IPS-15b (cell line): ENCODE measurements around the gene HIVEP3.

ENCODE experiments used
- H3K27me3 ChIP-seq: one replicate; pipeline ENCODE4 v1.6.1; 2013; ENCODE audit warnings: low read length; ENCODE audit not compliant: control insufficient read depth, insufficient read depth
- H3K36me3 ChIP-seq: one replicate; pipeline ENCODE4 v1.6.1; 2013; ENCODE audit warnings: low read length; ENCODE audit not compliant: control insufficient read depth, insufficient read depth
- H3K4me1 ChIP-seq: one replicate; pipeline ENCODE4 v1.6.1; 2013; ENCODE audit warnings: mild to moderate bottlenecking, low read length; ENCODE audit not compliant: control insufficient read depth, insufficient read depth
- H3K4me3 ChIP-seq: one replicate; pipeline ENCODE4 v1.5.1; 2013; ENCODE audit warnings: low read depth, low read length
- H3K9ac ChIP-seq: one replicate; pipeline ENCODE4 v1.6.1; 2013; ENCODE audit warnings: low read depth, mild to moderate bottlenecking, low read length
- H3K9me3 ChIP-seq: one replicate; pipeline ENCODE4 v1.6.1; 2013; ENCODE audit warnings: mild to moderate bottlenecking, low read length; ENCODE audit not compliant: control insufficient read depth, insufficient read depth

Gene HIVEP3

GRCh38 chr1:41878495-41878894 is 40.2 kb downstream of the HIVEP3 start:
- Histone ChIP-seq H3K36me3 (no peaks in the 10 kb centered on the region), H3K9me3 (no peaks in the 10 kb centered on the region), H3K27me3 (no peaks in the 10 kb centered on the region), H3K4me1 (peaks cover 10% of the 10 kb centered on the region), H3K9ac (no peak overlapping the region), H3K4me3 (no peak overlapping the region)

GRCh38 chr1:41876576-41877445 is 41.9 kb downstream of the HIVEP3 start:
- H3K9ac ChIP-seq: no peak overlapping the region
- H3K4me3 ChIP-seq: no peak overlapping the region

DNA sequence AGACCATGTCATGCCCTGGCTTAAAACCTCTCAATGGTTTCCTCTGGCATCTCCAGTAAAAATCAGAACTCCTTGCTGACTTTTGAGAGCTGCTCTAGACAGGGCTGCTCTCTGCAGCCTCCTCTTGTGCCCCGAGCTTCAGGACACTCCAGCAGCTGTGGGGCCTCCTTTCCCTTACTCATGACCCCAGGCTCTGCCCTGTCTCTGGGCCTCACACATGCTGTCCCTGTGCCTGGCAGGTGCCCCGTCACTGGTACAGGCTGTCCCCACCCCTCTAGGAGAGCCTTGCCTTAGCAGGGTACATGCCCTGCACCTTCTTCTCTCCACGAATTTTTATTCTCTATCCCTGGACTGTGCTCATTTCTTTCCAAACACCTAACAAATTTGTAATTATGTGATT is 43.2 kb downstream of the HIVEP3 start:
- Histone ChIP-seq H3K4me1 (peaks cover 12% of the 10 kb centered on the region), H3K9ac (no peak overlapping the region), H3K4me3 (no peak overlapping the region), H3K27me3 (no peaks in the 10 kb centered on the region), H3K9me3 (no peaks in the 10 kb centered on the region), H3K36me3 (no peaks in the 10 kb centered on the region)

More at GRCh38 chr1:41876576-41877445, 41.9 kb downstream of the HIVEP3 start:
- H3K4me1 ChIP-seq: peaks cover 10% of the 10 kb centered on the region
- no peaks in the 10 kb centered on the region for H3K27me3 ChIP-seq
- H3K36me3 ChIP-seq: no peaks in the 10 kb centered on the region
- H3K9me3 ChIP-seq: no peaks in the 10 kb centered on the region

GRCh38 chr1:41874903-41875411 is 43.8 kb downstream of the HIVEP3 start:
- Histone ChIP-seq H3K27me3 (no peaks in the 10 kb centered on the region), H3K4me3 (no peak overlapping the region), H3K9ac (no peak overlapping the region), H3K36me3 (no peaks in the 10 kb centered on the region), H3K4me1 (peaks cover 15% of the 10 kb centered on the region), H3K9me3 (no peaks in the 10 kb centered on the region)

DNA sequence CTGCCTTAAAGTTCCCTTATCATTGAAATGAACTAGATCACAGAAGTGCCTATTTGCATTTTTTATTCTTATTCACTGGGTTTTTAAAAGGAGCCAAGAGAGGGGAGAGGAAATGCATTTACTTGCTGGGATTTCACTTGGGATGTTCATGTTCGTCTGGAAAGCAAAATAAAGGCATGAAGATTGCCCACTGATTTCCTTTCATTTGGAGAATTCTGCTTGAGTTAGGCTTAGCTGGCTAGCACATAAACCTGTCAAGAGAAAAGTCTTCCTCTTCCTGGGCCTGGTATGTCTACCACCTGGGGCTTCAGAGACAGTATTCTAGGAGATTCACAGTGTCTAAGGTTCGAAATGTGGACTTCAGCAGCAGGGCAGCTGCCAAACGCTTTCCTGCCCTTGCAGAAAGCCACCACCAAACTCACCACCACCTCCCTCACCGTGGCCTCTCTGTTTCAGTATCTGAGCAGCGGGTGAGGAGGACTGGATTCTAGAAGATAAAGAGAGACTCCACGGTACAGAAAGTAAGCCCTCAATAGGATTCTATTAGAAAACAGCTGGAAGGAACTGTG is 44.5 kb downstream of the HIVEP3 start:
- H3K9ac ChIP-seq: no peak overlapping the region
- peaks cover 15% of the 10 kb centered on the region for H3K4me1 ChIP-seq
- no peaks in the 10 kb centered on the region for H3K36me3 ChIP-seq
- H3K4me3 ChIP-seq: no peak overlapping the region
- H3K9me3 ChIP-seq: no peaks in the 10 kb centered on the region
- H3K27me3 ChIP-seq: no peaks in the 10 kb centered on the region

DNA sequence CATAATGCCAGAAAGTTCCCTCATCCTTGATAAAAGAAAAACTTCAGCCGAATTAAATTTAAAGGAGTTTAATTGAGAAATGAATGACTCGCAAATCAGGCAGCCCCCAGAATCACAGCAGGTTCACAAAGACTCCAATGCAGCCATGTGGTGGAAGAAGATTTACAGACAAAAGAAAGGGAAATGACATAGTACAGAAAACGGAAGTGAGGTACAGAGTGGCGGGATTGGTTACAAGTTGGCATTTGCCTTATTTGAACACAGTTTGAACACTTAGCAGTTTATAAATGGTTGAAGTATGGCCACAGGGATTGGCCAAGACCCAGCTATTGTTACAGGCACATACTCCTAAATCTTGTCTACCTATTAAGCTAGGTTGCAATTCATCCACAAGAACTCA is 46.6 kb downstream of the HIVEP3 start:
- H3K4me1 ChIP-seq: peaks cover 15% of the 10 kb centered on the region
- H3K9me3 ChIP-seq: no peaks in the 10 kb centered on the region
- H3K9ac ChIP-seq: no peak overlapping the region
- H3K4me3 ChIP-seq: no peak overlapping the region
- no peaks in the 10 kb centered on the region for H3K36me3 ChIP-seq
- no peaks in the 10 kb centered on the region for H3K27me3 ChIP-seq

DNA sequence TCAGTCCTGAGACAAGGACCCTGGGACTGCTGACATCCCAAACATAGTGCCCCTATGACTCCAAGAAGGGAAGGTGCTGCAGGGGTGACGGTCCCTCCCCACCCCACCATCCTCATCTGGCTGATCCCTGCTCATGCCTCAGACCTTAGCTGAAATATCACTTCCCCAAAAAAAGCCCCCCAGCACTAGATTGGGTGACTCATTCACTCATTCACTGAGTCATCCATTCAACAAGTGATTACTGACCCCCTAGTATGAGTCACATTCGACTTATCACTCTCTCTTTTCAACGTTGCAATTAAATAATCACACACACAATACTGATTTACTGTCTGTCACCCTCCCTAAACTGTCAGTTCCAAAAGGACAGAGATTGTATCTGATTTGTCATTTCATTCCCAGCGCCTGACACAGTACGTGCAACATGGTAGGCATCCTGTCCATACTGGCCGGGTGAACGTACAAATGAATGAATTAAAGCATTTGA is 48.6 kb downstream of the HIVEP3 start:
- H3K4me1 ChIP-seq: peaks cover 15% of the 10 kb centered on the region
- H3K4me3 ChIP-seq: no peak overlapping the region
- H3K9ac ChIP-seq: no peak overlapping the region
- H3K27me3 ChIP-seq: no peaks in the 10 kb centered on the region
- no peaks in the 10 kb centered on the region for H3K9me3 ChIP-seq
- H3K36me3 ChIP-seq: no peaks in the 10 kb centered on the region

DNA sequence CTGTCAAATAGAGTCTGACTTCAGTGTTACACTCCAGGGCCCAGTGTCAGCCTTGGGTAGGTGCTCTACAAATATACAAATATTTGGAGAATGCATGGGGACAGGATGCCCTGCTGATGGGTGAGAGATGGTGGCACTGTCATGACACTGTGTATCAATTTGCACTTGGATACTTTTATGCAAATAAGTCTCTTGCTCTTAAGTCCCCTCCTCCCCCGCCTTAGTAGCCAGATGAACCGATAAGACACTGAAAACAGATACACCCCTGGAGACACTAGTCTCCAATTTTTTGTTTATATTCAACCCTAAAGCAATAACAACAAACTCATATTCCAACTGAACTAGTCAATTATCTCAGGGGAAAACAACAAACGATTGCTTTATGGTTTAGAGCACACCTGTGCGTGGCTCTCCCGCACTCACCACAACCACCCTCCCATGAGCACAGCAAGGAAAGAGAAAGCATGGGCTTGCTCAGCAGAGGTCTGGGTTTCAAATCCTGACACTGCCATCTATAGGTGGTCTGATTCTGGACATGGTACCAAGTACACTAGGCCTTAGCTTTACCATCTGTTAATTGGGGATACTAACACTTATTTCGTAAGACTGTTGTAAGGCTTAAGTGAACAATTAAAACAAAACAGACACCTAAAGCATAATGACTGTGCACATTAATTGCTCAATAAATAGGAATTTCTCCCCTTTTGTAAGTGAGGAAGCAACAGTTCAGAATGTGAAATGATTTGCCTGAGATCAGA is 50.3 kb downstream of the HIVEP3 start:
- Histone ChIP-seq H3K4me3 (no peak overlapping the region), H3K9ac (no peak overlapping the region)

GRCh38 chr1:41866285-41866684 is 52.4 kb downstream of the HIVEP3 start:
- H3K36me3 ChIP-seq: no peaks in the 10 kb centered on the region

More for the DNA sequence above, 50.3 kb downstream of the HIVEP3 start:
- Histone ChIP-seq H3K36me3 (no peaks in the 10 kb centered on the region), H3K9me3 (no peaks in the 10 kb centered on the region), H3K27me3 (no peaks in the 10 kb centered on the region), H3K4me1 (peaks cover 6% of the 10 kb centered on the region)

GRCh38 chr1:41864471-41865040 is 54.2 kb downstream of the HIVEP3 start:
- peaks cover 7% of the 10 kb centered on the region for H3K4me1 ChIP-seq

More at GRCh38 chr1:41866285-41866684, 52.4 kb downstream of the HIVEP3 start:
- Histone ChIP-seq H3K9me3 (no peaks in the 10 kb centered on the region), H3K4me3 (no peak overlapping the region), H3K4me1 (peaks cover 10% of the 10 kb centered on the region), H3K9ac (no peak overlapping the region), H3K27me3 (no peaks in the 10 kb centered on the region)

GRCh38 chr1:41863718-41864117 is 55.0 kb downstream of the HIVEP3 start:
- Histone ChIP-seq H3K9me3 (no peaks in the 10 kb centered on the region), H3K4me1 (peaks cover 7% of the 10 kb centered on the region), H3K9ac (no peak overlapping the region)

More at GRCh38 chr1:41864471-41865040, 54.2 kb downstream of the HIVEP3 start:
- Histone ChIP-seq H3K9ac (no peak overlapping the region), H3K36me3 (no peaks in the 10 kb centered on the region), H3K27me3 (no peaks in the 10 kb centered on the region), H3K9me3 (no peaks in the 10 kb centered on the region), H3K4me3 (no peak overlapping the region)

More at GRCh38 chr1:41863718-41864117, 55.0 kb downstream of the HIVEP3 start:
- H3K36me3 ChIP-seq: no peaks in the 10 kb centered on the region
- no peak overlapping the region for H3K4me3 ChIP-seq
- H3K27me3 ChIP-seq: no peaks in the 10 kb centered on the region
